ENCODE results near the gene STXBP3. TPM values are rescaled to one million over a fixed set of nuclear protein-coding genes. Genes with fewer than 3 reads are reported as not detected.

Gene STXBP3
- total RNA-seq, 1 experiment from 2014 or later: 34.1 TPM

DNA sequence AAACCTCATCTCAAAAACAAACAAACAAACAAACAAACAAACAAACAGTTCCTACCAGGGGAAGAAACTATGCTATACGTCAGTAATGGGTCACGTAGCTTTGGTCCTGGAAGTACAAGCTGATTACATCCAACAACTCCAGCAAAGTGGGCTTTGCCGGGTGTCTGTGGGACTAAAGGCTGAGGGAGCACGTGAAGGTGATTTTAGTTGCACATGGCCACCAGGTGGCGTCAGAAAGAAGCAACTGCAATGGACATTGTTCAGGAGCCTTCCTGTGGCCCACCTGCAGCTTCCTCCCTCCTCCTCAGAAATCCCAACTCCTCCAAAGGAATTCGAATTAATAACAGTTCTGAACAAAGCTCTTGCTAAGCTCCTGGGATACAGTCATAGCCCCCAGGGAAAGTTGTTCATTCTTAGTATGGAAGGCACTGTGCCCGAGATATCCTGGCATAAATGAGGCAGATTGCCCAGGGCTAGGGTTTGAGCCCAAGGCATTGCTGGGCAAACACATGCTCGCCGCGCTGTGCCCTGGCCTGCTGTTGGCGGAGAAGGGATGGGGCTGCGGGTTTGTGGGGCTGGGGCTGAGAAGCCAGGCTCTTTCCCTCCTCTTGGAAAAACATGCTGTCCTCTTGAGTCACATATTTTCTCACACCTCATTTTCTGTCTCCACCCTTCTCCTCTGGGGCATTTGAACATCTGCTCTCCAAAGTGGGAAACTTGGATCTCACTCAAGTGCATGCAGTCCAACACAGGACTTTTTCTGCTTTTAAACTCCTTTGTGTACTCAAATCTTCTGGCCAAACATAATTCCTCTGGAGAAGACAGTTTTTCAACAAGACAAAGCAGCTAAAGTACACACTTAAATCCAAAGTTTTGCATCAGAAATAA, 81.8 kb downstream of the STXBP3 start:
- Mint-ChIP-seq H3K27me3 (ENCODE audit: low read depth) (no peaks in the 10 kb centered on the region; the same call in none of the 2 replicates), H3K4me3 (no peak overlapping the region), H3K36me3 (ENCODE audit: insufficient read depth in 1 of 3, low read depth in 3 of 3) (no peaks in the 10 kb centered on the region), H3K9me3 (no peaks in the 10 kb centered on the region), H3K4me1 (peaks cover 9 to 13% of the 10 kb centered on the region in 2 experiments; a peak in 3 of 4 replicates), H3K27ac (peak overlapping the region in 1 of 3 experiments; percentile 52; a peak in 3 of 7 replicates)
- H2BK20ac ChIP-seq (ENCODE audit: low read depth, low read length, poor library complexity, severe bottlenecking): no peak overlapping the region
- H3K56ac ChIP-seq (ENCODE audit: insufficient read length, low read depth, low read length): no peak overlapping the region
- no peak overlapping the region for H3K9ac ChIP-seq (ENCODE audit: extremely low read depth, insufficient read length, low read length)
- H2BK120ac ChIP-seq (ENCODE audit: low read depth, low read length, poor library complexity, severe bottlenecking): no peak overlapping the region
- H2BK15ac ChIP-seq (ENCODE audit: low read depth, low read length): no peak overlapping the region
- no peak overlapping the region for H2AK5ac ChIP-seq (ENCODE audit: insufficient read length, low read length)
- H4K20me1 ChIP-seq (ENCODE audit: control insufficient read depth, insufficient read depth, insufficient read length): no peaks in the 10 kb centered on the region
- H4K8ac ChIP-seq (replicated peaks; ENCODE audit: insufficient read length, low read depth, low read length): no peak overlapping the region
- TF ChIP-seq, protein P1, sequence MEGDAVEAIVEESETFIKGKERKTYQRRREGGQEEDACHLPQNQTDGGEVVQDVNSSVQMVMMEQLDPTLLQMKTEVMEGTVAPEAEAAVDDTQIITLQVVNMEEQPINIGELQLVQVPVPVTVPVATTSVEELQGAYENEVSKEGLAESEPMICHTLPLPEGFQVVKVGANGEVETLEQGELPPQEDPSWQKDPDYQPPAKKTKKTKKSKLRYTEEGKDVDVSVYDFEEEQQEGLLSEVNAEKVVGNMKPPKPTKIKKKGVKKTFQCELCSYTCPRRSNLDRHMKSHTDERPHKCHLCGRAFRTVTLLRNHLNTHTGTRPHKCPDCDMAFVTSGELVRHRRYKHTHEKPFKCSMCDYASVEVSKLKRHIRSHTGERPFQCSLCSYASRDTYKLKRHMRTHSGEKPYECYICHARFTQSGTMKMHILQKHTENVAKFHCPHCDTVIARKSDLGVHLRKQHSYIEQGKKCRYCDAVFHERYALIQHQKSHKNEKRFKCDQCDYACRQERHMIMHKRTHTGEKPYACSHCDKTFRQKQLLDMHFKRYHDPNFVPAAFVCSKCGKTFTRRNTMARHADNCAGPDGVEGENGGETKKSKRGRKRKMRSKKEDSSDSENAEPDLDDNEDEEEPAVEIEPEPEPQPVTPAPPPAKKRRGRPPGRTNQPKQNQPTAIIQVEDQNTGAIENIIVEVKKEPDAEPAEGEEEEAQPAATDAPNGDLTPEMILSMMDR (conservative IDR thresholded peaks at IDR 0.05): peak; percentile 88
- H3K4me2 ChIP-seq (ENCODE audit: insufficient read depth, insufficient read length, low read length): no peak overlapping the region
- DNase-seq: peak; percentile 88
- no peak overlapping the region for H3K18ac ChIP-seq (ENCODE audit: insufficient read length, low read depth, low read length)
- H3K79me2 ChIP-seq (ENCODE audit: insufficient read depth, low read length): no peaks in the 10 kb centered on the region
- no peak overlapping the region for H3K23ac ChIP-seq (ENCODE audit: insufficient read length, low read depth, low read length)
- no peak overlapping the region for H2AFZ ChIP-seq (ENCODE audit: low read length)
- no peak overlapping the region for H2BK5ac ChIP-seq (ENCODE audit: insufficient read length, low read length)
- no peaks in the 10 kb centered on the region for H3K4me1 ChIP-seq (ENCODE audit: insufficient read depth, low read length)
- H4K91ac ChIP-seq (ENCODE audit: insufficient read length, low read depth, low read length): no peak overlapping the region
- no peak overlapping the region for H4K5ac ChIP-seq (ENCODE audit: insufficient read length, low read depth, low read length)
- H3K4ac ChIP-seq (ENCODE audit: low read depth, low read length): no peak overlapping the region
- H3K79me1 ChIP-seq (ENCODE audit: insufficient read depth, low read depth, low read length, poor library complexity, severe bottlenecking): no peaks in the 10 kb centered on the region
- H3K27ac ChIP-seq (ENCODE audit: insufficient read length, low read depth, low read length): no peak overlapping the region
- H3K27me3 ChIP-seq (ENCODE audit: insufficient read depth, low read length): no peaks in the 10 kb centered on the region
- WGBS (ENCODE audit: extremely low coverage, insufficient read length, low lambda C conversion rate): no CpG with 5 or more reads among the region's 12 CpGs
- no peak overlapping the region for H3K14ac ChIP-seq (ENCODE audit: insufficient read depth, low read length)
- H3K23me2 ChIP-seq (ENCODE audit: insufficient read length, low read depth, low read length, poor library complexity, severe bottlenecking): no peaks in the 10 kb centered on the region
- H3K9me3 ChIP-seq (ENCODE audit: control insufficient read depth, low read depth, low read length): no peaks in the 10 kb centered on the region
- H3T11ph ChIP-seq (ENCODE audit: low read length): no peak overlapping the region
- H2BK12ac ChIP-seq (ENCODE audit: insufficient read length, low read depth, low read length): no peak overlapping the region
